Panc1 (cell line): ENCODE results near the gene INPP5B. TPM values are rescaled to one million over a fixed set of nuclear protein-coding genes. Genes with fewer than 3 reads are reported as not detected.

Experiments
- ATAC-seq: fragments of 200-7000 bp; cut with Tn5 transposase; 2 replicates; pipeline ENCODE4 v1.9.1; 2020; ENCODE audit warnings: mild to moderate bottlenecking, moderate library complexity
- BruUV-seq: library from RNA; stranded (reverse); fragments of 400-500 nt; replicated peaks from 2 replicates; lab custom pipeline; 2021; lab: Mats Ljungman, UMichigan
- CTCF ChIA-PET: fragments of 300-600 bp; sonication (Branson Sonifier 250); formaldehyde crosslinking; loops from one replicate; lab custom pipeline; 2022; ENCODE audit warnings: antibody characterized with exemption; lab: Charles Lee
- POLR2A ChIA-PET: fragments of 300-600 bp; sonication (Branson Sonifier 250); formaldehyde crosslinking; loops from one replicate; lab custom pipeline; 2022; ENCODE audit warnings: antibody characterized with exemption; lab: Charles Lee
- DNase-seq: peaks from one replicate; pipeline ENCODE4 v3.0.0-alpha.2; 2010; ENCODE audit warnings: low read depth, low spot score
- H3K27ac ChIP-seq: 2 replicates; pipeline ENCODE4 v1.5.1; 2011; ENCODE audit warnings: mild to moderate bottlenecking, low read length, inconsistent platforms
- H3K27me3 ChIP-seq: fragments of 200-500 bp; sonication (Bioruptor generic); 2 replicates; pipeline ENCODE4 v1.6.0; 2014; ENCODE audit warnings: low read length, inconsistent platforms; ENCODE audit not compliant: control insufficient read depth, insufficient read depth
- H3K36me3 ChIP-seq: fragments of 200-500 bp; sonication (Bioruptor generic); 2 replicates; pipeline ENCODE4 v1.5.1; 2014; ENCODE audit warnings: inconsistent platforms, mild to moderate bottlenecking, low read length, moderate library complexity; ENCODE audit not compliant: control insufficient read depth, insufficient read depth
- H3K4me1 ChIP-seq: 2 replicates; pipeline ENCODE4 v1.5.1; 2011; ENCODE audit warnings: inconsistent platforms, mild to moderate bottlenecking, low read length, moderate library complexity; ENCODE audit not compliant: control insufficient read depth, insufficient read depth
- H3K4me3 ChIP-seq, 2 experiments: 2 replicates each; pipeline ENCODE4 v1.5.1; 2011 to 2012; ENCODE audit warnings: low read depth in 2 of 2, low read length in 2 of 2, mild to moderate bottlenecking in 2 of 2, inconsistent platforms in 1 of 2, moderate library complexity in 1 of 2
- H3K9me3 ChIP-seq: fragments of 200-500 bp; sonication (Bioruptor generic); 2 replicates; pipeline ENCODE4 v1.5.1; 2014; ENCODE audit warnings: low read depth, mild to moderate bottlenecking, inconsistent platforms, low read length, moderate library complexity; ENCODE audit not compliant: control insufficient read depth, insufficient read depth
- CTCF ChIP-seq: fragments of 450-650 bp; IDR thresholded peaks from 2 replicates; pipeline ENCODE4 v1.5.1; 2017; ENCODE audit warnings: mild to moderate bottlenecking
- POLR2AphosphoS5 ChIP-seq: IDR thresholded peaks from 2 replicates; pipeline ENCODE4 v1.6.1; 2012; ENCODE audit warnings: mild to moderate bottlenecking, low read depth, low read length, moderate library complexity
- REST ChIP-seq, 2 experiments: IDR thresholded peaks; 2 replicates each; pipeline ENCODE4 v1.6.1; 2011 to 2012; ENCODE audit warnings: low read depth in 2 of 2, control low read depth in 1 of 2, low read length in 1 of 2, mild to moderate bottlenecking in 1 of 2, moderate library complexity in 1 of 2; ENCODE audit not compliant: insufficient read depth in 1 of 2
- SIN3A ChIP-seq: IDR thresholded peaks from 2 replicates; pipeline ENCODE4 v1.6.1; 2012; ENCODE audit warnings: low read depth, mild to moderate bottlenecking, low read length, moderate library complexity, borderline replicate concordance; ENCODE audit not compliant: insufficient read depth
- TCF7L2 ChIP-seq: IDR thresholded peaks from 2 replicates; pipeline ENCODE4 v1.6.1; 2011; ENCODE audit warnings: mild to moderate bottlenecking, low read depth, low read length, inconsistent platforms
- in situ Hi-C: cut with HindIII; loops from 2 replicates; pipeline ENCODE4 v1.10.0; 2016; ENCODE audit warnings: low sequenced_read_pairs, low pct_unique_long_range_greater_than_20kb
- intact Hi-C: fragments of 100-400 bp; cut with micrococcal nuclease; formaldehyde crosslinking; loops from one replicate; pipeline ENCODE4 v1.10.0; 2022; ENCODE audit not compliant: unreplicated experiment
- total RNA-seq: library from RNA; stranded (reverse); gene quantifications from one replicate; pipeline ENCODE4 v1.2.1, GENCODE V29; 2021; ENCODE audit not compliant: unreplicated experiment

INPP5B gene
- total RNA-seq, 1 experiment from 2014 or later = 17.7 TPM

GRCh38 chr1:37947364-37947763 is 511 bp upstream of the INPP5B start:
- Histone ChIP-seq H3K36me3 (no peaks in the 10 kb centered on the region), H3K4me3 (peak overlapping the region; percentile 54 to 88), H3K27me3 (no peaks in the 10 kb centered on the region), H3K27ac (peak overlapping the region; percentile 84), H3K9me3 (no peaks in the 10 kb centered on the region), H3K4me1 (peaks cover 7% of the 10 kb centered on the region)
- ChIA-PET CTCF (no interaction called here), POLR2A (interaction anchor here (0.5 kb wide), 1 partner anchor 49 kb away, joined by 10 read pairs; no protein-coding TSS in a partner anchor)
- ATAC-seq (no peak), DNase-seq (no peak)
- TF ChIP-seq REST (IDR thresholded peaks at IDR 0.05; ENCODE audit: insufficient read depth in 1 of 2, low read depth in 2 of 2, low read length in 1 of 2) (no peak), TCF7L2 (no peak), POLR2AphosphoS5 (no peak), CTCF (no peak), SIN3A (no peak)
- intact Hi-C loops (no loop called here), in situ Hi-C loops (no loop called here)
- no TSS peak for BruUV-seq

GRCh38 chr1:37945743-37946702 is 830 bp downstream of the INPP5B start:
- peaks cover 10% of the 10 kb centered on the region for H3K4me1 ChIP-seq
- BruUV-seq = no TSS peak
- ATAC-seq = peak; percentile 44
- H3K36me3 ChIP-seq = no peaks in the 10 kb centered on the region
- peak overlapping the region; percentile 84 for H3K27ac ChIP-seq
- H3K9me3 ChIP-seq = no peaks in the 10 kb centered on the region
- TF ChIP-seq SIN3A (0 out of 2 replicates have a peak, but pooled peaks have one; percentile 1), CTCF (no peak)
- DNase-seq = no peak
- CTCF ChIA-PET = no interaction called here
- POLR2A ChIA-PET = interaction anchor here (0.6 kb wide), 1 partner anchor 15 kb away, joined by 4 read pairs; no protein-coding TSS in a partner anchor
- H3K27me3 ChIP-seq = no peaks in the 10 kb centered on the region
- peak overlapping the region; percentile 54 to 88 for H3K4me3 ChIP-seq
- intact Hi-C loops (no loop called here), in situ Hi-C loops (no loop called here)
